Measurements from ENCODE around the gene POLQ. TPM values are rescaled to one million over a fixed set of nuclear protein-coding genes. Genes with fewer than 3 reads are reported as not detected.

POLQ gene
- total and polyA plus RNA-seq, 4 donors = 0.10 to 13.2 (median 0.22) TPM

DNA sequence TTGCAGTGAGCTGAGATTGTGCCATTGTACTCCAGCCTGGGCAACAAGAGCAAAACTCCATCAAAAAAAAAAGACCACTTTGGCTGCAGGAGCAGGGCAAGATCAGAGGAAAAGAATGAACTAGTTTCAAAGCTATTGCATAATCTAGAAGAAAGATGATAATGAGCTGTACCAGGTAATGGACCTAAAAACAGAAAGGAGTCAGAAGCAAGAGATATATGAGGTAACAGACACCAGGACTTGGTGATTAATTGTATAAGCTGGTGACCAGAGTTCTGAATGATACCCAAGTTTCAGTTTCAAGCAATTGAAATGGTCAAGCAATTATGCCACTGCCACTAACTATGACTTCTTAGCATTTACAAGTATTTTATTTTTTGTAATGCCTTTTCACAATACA is 2.9 kb downstream of the POLQ start (continued):
- no peak for TF ChIP-seq FOXA2 (IDR thresholded peaks at IDR 0.05)
- no peak for TF ChIP-seq YY1 (IDR thresholded peaks at IDR 0.05)
- no peak for TF ChIP-seq RXRA (IDR thresholded peaks at IDR 0.05)
- no peak for TF ChIP-seq HNF4A (conservative IDR thresholded peaks at IDR 0.05)
- TF ChIP-seq, protein P1, sequence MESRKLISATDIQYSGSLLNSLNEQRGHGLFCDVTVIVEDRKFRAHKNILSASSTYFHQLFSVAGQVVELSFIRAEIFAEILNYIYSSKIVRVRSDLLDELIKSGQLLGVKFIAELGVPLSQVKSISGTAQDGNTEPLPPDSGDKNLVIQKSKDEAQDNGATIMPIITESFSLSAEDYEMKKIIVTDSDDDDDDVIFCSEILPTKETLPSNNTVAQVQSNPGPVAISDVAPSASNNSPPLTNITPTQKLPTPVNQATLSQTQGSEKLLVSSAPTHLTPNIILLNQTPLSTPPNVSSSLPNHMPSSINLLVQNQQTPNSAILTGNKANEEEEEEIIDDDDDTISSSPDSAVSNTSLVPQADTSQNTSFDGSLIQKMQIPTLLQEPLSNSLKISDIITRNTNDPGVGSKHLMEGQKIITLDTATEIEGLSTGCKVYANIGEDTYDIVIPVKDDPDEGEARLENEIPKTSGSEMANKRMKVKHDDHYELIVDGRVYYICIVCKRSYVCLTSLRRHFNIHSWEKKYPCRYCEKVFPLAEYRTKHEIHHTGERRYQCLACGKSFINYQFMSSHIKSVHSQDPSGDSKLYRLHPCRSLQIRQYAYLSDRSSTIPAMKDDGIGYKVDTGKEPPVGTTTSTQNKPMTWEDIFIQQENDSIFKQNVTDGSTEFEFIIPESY (IDR thresholded peaks at IDR 0.05) = no peak
- no peak for TF ChIP-seq MAX (IDR thresholded peaks at IDR 0.05)
- TF ChIP-seq RAD21 (IDR thresholded peaks at IDR 0.05) = no peak

DNA sequence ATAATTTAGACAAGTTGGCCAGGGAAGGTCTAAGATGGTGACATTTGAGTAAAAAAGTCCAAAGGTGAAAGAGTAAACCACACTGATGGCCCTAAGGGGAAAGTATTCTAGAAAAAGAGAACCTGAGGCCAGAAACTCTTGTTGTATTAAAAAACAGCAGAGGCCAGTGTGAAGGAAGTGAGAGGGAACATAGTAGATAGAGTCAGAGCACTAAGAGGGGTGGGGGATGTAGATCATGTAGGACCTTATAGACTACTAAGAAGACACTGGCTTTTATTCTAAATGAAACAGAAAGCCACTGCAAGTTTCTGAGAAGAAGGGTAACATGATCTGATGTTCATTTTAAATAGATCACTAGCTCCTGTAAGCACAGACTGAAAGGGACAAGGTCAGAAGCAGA is 14.5 kb downstream of the POLQ start:
- Histone ChIP-seq H3K4me3 (ENCODE audit: low read depth in 1 of 3, low read length in 3 of 3) (no peak overlapping the region), H3K4me1 (ENCODE audit: control insufficient read depth in 4 of 4, insufficient read depth in 4 of 4, low read length in 3 of 4) (no peaks in the 10 kb centered on the region), H3K27ac (ENCODE audit: low read depth in 1 of 2, low read length in 2 of 2) (no peak overlapping the region), H3K9ac (ENCODE audit: low read depth in 1 of 2, low read length in 2 of 2) (no peak overlapping the region), H3K9me3 (ENCODE audit: control insufficient read depth in 4 of 4, low read length in 3 of 4) (no peaks in the 10 kb centered on the region), H3K36me3 (ENCODE audit: control insufficient read depth in 4 of 4, insufficient read depth in 3 of 4, low read depth in 1 of 4, low read length in 3 of 4) (no peaks in the 10 kb centered on the region), H3K27me3 (ENCODE audit: control insufficient read depth in 4 of 4, insufficient read depth in 4 of 4, low read length in 3 of 4) (no peaks in the 10 kb centered on the region)
- no peak for DNase-seq (ENCODE audit: low spot score)
- TF ChIP-seq, protein P2, sequence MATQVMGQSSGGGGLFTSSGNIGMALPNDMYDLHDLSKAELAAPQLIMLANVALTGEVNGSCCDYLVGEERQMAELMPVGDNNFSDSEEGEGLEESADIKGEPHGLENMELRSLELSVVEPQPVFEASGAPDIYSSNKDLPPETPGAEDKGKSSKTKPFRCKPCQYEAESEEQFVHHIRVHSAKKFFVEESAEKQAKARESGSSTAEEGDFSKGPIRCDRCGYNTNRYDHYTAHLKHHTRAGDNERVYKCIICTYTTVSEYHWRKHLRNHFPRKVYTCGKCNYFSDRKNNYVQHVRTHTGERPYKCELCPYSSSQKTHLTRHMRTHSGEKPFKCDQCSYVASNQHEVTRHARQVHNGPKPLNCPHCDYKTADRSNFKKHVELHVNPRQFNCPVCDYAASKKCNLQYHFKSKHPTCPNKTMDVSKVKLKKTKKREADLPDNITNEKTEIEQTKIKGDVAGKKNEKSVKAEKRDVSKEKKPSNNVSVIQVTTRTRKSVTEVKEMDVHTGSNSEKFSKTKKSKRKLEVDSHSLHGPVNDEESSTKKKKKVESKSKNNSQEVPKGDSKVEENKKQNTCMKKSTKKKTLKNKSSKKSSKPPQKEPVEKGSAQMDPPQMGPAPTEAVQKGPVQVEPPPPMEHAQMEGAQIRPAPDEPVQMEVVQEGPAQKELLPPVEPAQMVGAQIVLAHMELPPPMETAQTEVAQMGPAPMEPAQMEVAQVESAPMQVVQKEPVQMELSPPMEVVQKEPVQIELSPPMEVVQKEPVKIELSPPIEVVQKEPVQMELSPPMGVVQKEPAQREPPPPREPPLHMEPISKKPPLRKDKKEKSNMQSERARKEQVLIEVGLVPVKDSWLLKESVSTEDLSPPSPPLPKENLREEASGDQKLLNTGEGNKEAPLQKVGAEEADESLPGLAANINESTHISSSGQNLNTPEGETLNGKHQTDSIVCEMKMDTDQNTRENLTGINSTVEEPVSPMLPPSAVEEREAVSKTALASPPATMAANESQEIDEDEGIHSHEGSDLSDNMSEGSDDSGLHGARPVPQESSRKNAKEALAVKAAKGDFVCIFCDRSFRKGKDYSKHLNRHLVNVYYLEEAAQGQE (IDR thresholded peaks at IDR 0.05) = no peak
- TF ChIP-seq TAF1 (conservative IDR thresholded peaks at IDR 0.05) (no peak), FOXA1 (IDR thresholded peaks at IDR 0.05) (no peak), MAX (IDR thresholded peaks at IDR 0.05) (no peak), NR2F2 (IDR thresholded peaks at IDR 0.05) (no peak), HNF4G (IDR thresholded peaks at IDR 0.05) (no peak), JUND (IDR thresholded peaks at IDR 0.05) (no peak), YY1 (IDR thresholded peaks at IDR 0.05) (no peak), FOXA2 (IDR thresholded peaks at IDR 0.05) (no peak)
- TF ChIP-seq, protein P3, sequence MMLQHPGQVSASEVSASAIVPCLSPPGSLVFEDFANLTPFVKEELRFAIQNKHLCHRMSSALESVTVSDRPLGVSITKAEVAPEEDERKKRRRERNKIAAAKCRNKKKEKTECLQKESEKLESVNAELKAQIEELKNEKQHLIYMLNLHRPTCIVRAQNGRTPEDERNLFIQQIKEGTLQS (IDR thresholded peaks at IDR 0.05) = no peak
- TF ChIP-seq, protein P4, sequence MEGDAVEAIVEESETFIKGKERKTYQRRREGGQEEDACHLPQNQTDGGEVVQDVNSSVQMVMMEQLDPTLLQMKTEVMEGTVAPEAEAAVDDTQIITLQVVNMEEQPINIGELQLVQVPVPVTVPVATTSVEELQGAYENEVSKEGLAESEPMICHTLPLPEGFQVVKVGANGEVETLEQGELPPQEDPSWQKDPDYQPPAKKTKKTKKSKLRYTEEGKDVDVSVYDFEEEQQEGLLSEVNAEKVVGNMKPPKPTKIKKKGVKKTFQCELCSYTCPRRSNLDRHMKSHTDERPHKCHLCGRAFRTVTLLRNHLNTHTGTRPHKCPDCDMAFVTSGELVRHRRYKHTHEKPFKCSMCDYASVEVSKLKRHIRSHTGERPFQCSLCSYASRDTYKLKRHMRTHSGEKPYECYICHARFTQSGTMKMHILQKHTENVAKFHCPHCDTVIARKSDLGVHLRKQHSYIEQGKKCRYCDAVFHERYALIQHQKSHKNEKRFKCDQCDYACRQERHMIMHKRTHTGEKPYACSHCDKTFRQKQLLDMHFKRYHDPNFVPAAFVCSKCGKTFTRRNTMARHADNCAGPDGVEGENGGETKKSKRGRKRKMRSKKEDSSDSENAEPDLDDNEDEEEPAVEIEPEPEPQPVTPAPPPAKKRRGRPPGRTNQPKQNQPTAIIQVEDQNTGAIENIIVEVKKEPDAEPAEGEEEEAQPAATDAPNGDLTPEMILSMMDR (IDR thresholded peaks at IDR 0.05; ENCODE audit: low read depth, low read length, missing input control) = no peak
- TF ChIP-seq, protein P1 (IDR thresholded peaks at IDR 0.05) = no peak
